Osteoblast (primary cell): ENCODE measurements around the gene TMEM218. TPM values are rescaled to one million over a fixed set of nuclear protein-coding genes. Genes with fewer than 3 reads are reported as not detected.

ENCODE experiments used
- DNase-seq: peaks from one replicate; pipeline ENCODE4 v3.0.0; 2011; ENCODE audit warnings: low spot score, mixed read lengths; ENCODE audit not compliant: insufficient read length; ENCODE audit errors: missing footprints
- H2AFZ ChIP-seq: 2 replicates; pipeline ENCODE4 v1.6.0; 2011; ENCODE audit warnings: mild to moderate bottlenecking, low read length
- H3K27ac ChIP-seq: 2 replicates; pipeline ENCODE4 v1.5.1; 2011; ENCODE audit warnings: mild to moderate bottlenecking, low read depth, low read length, moderate library complexity
- H3K27me3 ChIP-seq: 2 replicates; pipeline ENCODE4 v1.6.0; 2012; ENCODE audit warnings: mild to moderate bottlenecking, control low read depth, inconsistent platforms, low read length, moderate library complexity; ENCODE audit not compliant: insufficient read depth
- H3K36me3 ChIP-seq: 2 replicates; pipeline ENCODE4 v1.5.1; 2011; ENCODE audit warnings: mild to moderate bottlenecking, low read length, control low read depth, moderate library complexity; ENCODE audit not compliant: insufficient read depth
- H3K4me1 ChIP-seq: 2 replicates; pipeline ENCODE4 v1.5.1; 2011; ENCODE audit warnings: mild to moderate bottlenecking, low read length, control low read depth, moderate library complexity; ENCODE audit not compliant: insufficient read depth
- H3K4me2 ChIP-seq: 2 replicates; pipeline ENCODE4 v1.6.0; 2011; ENCODE audit warnings: mild to moderate bottlenecking, low read length; ENCODE audit not compliant: insufficient read depth
- H3K4me3 ChIP-seq: fragments of 200-600 bp; sonication (generic); 3 replicates; pipeline ENCODE4 v1.5.1; 2012; ENCODE audit warnings: mild to moderate bottlenecking, low read length, inconsistent platforms; ENCODE audit not compliant: insufficient read depth
- H3K79me2 ChIP-seq: 2 replicates; pipeline ENCODE4 v1.6.0; 2012; ENCODE audit warnings: mild to moderate bottlenecking, low read length, control low read depth, inconsistent platforms; ENCODE audit not compliant: insufficient read depth
- H3K9me3 ChIP-seq: 2 replicates; pipeline ENCODE4 v1.5.1; 2011; ENCODE audit warnings: low read depth, low read length, control low read depth
- H4K20me1 ChIP-seq: 2 replicates; pipeline ENCODE4 v1.6.0; 2012; ENCODE audit warnings: mild to moderate bottlenecking, low read length, control low read depth; ENCODE audit not compliant: insufficient read depth
- CTCF ChIP-seq: IDR thresholded peaks from 2 replicates; pipeline ENCODE4 v1.5.1; 2011; ENCODE audit warnings: mild to moderate bottlenecking, low read depth, low read length, moderate library complexity; ENCODE audit errors: extremely low read depth
- total RNA-seq: library from RNA; depleted of rRNA; stranded (reverse); fragments of >200 nt; gene quantifications from 2 replicates; pipeline ENCODE4 v1.2.3, GENCODE V29; 2012

The TMEM218 gene
- total RNA-seq, 1 donor = 30.0 TPM

DNA sequence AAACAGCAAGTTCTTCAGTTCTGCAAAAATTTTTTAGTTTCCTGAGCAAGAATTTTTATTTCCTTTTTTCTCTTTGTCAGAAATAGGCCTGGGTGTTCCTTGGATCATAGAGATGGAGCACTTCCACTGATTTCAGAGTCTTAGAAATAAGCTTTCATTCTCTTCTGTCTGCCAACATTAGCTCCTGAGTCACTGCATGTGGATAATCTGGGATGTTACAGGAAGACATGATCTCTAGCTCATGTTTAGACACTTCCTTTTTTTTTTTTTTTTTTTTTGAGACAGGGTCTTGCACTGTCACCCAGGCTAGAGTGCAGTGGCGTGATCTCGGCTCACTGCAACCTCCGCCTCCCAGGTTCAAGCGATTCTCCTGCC, 13.2 kb upstream of the TMEM218 start:
- Histone ChIP-seq H3K4me2 (no peak overlapping the region), H3K27ac (no peak overlapping the region), H3K4me3 (no peak overlapping the region), H3K79me2 (no peaks in the 10 kb centered on the region), H3K36me3 (no peaks in the 10 kb centered on the region), H4K20me1 (no peaks in the 10 kb centered on the region), H3K4me1 (peaks cover 8% of the 10 kb centered on the region), H2AFZ (no peak overlapping the region), H3K27me3 (peaks cover 3% of the 10 kb centered on the region), H3K9me3 (no peaks in the 10 kb centered on the region)
- TF ChIP-seq CTCF = no peak
- no peak for DNase-seq

- Histone ChIP-seq H3K4me3 (peak overlapping the region; percentile 34), H3K4me1 (peaks cover 8% of the 10 kb centered on the region), H3K27me3 (peaks cover 3% of the 10 kb centered on the region), H2AFZ (peak overlapping the region; percentile 89), H3K4me2 (peak overlapping the region; percentile 67), H3K27ac (no peak overlapping the region), H3K79me2 (no peaks in the 10 kb centered on the region), H3K9me3 (no peaks in the 10 kb centered on the region), H3K36me3 (no peaks in the 10 kb centered on the region), H4K20me1 (no peaks in the 10 kb centered on the region)
- peak; percentile 66 for TF ChIP-seq CTCF
- DNase-seq = no peak
Observed at GRCh38 chr11:125123947-125124617, 12.7 kb upstream of the TMEM218 start.

- Histone ChIP-seq H3K4me2 (peak overlapping the region; percentile 67), H3K27ac (no peak overlapping the region), H3K9me3 (no peaks in the 10 kb centered on the region), H4K20me1 (no peaks in the 10 kb centered on the region), H3K36me3 (no peaks in the 10 kb centered on the region), H3K4me3 (peak overlapping the region; percentile 34), H3K79me2 (no peaks in the 10 kb centered on the region), H3K27me3 (peaks cover 3% of the 10 kb centered on the region), H3K4me1 (peaks cover 4% of the 10 kb centered on the region), H2AFZ (peak overlapping the region; percentile 89)
- DNase-seq = no peak
- no peak for TF ChIP-seq CTCF
Observed at GRCh38 chr11:125123194-125123946, 11.9 kb upstream of the TMEM218 start.

GRCh38 chr11:125117429-125117828, 6.0 kb upstream of the TMEM218 start:
- DNase-seq = no peak
- H4K20me1 ChIP-seq = no peaks in the 10 kb centered on the region
- no peak for TF ChIP-seq CTCF
- H3K4me1 ChIP-seq = no peaks in the 10 kb centered on the region
- no peak overlapping the region for H3K4me2 ChIP-seq
- H3K9me3 ChIP-seq = no peaks in the 10 kb centered on the region
- no peaks in the 10 kb centered on the region for H3K79me2 ChIP-seq
- H3K36me3 ChIP-seq = no peaks in the 10 kb centered on the region
- no peak overlapping the region for H2AFZ ChIP-seq
- H3K27ac ChIP-seq = no peak overlapping the region
- H3K27me3 ChIP-seq = peaks cover 9% of the 10 kb centered on the region
- H3K4me3 ChIP-seq = no peak overlapping the region
